Hematopoietic multipotent progenitor cell treated with erythropoietin and hydrocortisone succinate and interleukin-3 and kit ligand, for 17 days (in vitro differentiated cells): ENCODE results near the gene C1QTNF6.
"Not testable (repeated sequence)": the region's sequence is repeated elsewhere in the genome, so short reads cannot be mapped to it uniquely, and the experiment has no call there.

Experiments
- DNase-seq: peaks from one replicate; pipeline ENCODE4 v3.0.0-alpha.2; 2015; ENCODE audit warnings: low spot score

C1QTNF6 gene

DNA sequence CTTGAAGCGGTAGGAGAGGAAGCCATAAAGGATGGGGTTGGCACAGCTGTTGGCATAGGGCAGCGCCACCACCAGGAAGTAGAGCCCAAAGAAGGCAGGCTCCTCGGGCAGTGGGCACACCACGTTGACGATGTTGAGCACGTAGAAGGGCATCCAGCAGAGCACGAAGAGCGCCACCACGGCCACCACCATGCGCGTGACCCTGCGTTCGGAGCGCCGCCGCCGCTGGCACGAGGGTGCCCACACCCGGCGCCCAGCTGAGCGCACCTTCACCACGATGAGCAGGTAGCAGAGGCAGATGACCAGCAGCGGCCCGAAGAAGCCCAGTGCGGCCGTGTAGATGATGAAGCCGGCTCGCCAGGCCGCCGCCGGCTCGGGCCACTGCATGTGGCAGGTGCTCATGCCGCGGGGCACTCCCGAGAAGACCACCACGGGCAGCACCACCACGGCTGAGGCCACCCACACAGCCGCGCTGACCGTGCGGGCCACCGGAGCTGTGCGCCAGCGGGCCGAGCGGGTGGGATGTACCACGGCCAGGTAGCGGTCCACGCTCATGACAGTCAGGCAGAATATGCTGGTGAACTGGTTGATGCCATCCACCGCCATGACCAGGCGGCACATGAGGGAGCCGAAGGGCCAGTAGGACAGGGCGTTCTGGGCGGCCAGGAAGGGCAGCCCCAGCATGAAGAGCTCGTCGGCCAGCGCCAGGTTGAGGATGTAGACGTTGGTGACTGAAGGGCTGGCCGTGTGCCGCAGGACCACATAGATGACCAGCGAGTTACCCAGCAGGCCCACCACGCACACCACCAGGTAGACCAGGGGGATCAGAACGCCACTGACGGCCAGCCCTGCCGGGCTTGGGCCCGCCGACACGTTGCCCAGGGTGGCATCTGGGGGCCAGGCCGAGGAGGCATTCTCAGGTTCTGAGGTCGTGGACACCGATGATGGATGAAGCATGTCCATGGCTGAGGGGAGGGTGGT is 19.1 kb upstream of the C1QTNF6 start:
- no peak for DNase-seq

DNA sequence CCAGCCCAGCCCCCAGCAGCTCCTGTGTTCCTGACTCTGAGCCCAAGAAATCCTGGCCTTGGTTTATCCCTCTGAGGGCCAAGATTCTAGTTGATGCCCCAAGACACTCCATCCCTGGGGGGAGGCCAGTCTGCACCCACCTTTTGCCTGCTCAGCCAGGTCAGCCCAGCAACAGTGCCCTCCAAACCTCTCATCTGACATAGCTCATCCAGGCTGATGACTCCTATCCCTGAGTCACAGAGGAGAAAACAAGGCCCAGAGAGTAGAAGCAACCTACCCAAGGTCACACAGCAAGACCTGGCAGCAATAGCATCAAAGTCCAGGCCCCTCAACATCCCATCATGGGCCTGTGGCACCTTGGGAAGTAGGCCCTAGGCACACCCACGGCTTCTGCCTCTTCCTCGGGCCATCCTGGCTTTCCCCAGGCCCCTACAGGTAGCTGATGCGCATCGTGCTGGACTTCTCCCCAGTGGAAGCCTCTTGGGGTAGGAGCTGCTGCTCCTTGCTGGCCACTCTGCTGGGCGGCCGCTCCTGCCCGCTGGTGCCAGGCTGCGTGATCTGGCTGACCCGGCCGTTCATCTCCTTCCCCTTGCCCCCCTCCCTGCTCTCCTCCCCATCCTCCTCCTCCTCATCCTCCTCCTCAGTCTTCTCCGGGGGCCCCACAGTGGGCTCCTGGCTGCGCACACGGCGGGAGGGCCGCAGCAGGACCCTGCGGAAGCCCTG is 18.2 kb upstream of the C1QTNF6 start:
- DNase-seq = no peak

- no peak for DNase-seq
Measured at GRCh38 chr22:37205046-37205445, 17.0 kb upstream of the C1QTNF6 start.

DNA sequence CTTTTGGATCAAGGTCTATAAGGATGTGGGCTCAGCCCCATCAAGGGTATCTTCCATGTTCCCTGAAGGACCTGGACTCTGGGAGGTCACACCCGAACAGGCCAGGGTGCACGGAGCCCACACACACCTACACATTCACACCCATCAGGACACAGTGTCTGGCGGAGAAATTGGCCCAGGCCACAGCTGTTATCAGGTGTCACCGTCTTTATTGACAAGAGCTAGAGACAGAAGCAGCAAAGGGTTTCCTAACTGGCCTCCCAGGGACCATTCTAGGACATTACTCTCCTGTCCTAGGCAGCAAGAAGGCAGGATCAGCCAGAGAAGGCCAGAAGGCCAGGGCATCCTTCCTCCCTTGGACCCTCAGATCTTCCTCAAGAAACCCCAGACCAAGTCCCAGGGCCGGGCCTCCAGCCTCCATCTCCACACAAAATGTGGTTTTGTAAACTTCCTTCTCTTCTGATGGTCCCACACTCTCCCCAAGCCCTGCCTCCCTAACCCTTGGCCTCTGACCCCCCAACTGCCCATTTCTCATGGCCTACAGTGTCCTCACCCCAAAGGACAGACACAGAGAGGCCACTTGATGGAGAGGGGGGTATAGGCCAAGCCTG is 16.1 kb upstream of the C1QTNF6 start:
- DNase-seq = no peak

- no peak for DNase-seq
Measured at GRCh38 chr22:37203354-37204044, 15.5 kb upstream of the C1QTNF6 start.

DNA sequence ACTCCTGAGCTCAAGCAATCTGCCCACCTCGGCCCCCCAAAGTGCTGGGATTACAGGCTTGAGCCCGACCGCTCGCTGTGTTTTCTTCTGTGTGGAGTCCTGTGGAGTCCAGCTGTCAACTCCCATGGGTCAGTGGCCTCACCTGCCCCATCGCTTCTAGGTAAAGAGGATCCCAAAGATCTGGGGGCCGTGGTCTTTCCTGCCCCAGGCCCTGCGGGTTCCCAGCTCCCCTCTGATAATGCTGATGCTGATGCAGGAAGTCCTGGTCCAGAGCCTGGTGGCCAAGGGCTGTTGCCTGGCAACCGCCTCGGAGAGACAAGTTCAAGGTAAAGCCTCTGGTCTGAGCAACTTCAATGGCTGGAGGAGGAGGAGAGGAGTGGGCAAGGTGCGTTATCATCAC is 14.7 kb upstream of the C1QTNF6 start:
- no peak for DNase-seq

DNA sequence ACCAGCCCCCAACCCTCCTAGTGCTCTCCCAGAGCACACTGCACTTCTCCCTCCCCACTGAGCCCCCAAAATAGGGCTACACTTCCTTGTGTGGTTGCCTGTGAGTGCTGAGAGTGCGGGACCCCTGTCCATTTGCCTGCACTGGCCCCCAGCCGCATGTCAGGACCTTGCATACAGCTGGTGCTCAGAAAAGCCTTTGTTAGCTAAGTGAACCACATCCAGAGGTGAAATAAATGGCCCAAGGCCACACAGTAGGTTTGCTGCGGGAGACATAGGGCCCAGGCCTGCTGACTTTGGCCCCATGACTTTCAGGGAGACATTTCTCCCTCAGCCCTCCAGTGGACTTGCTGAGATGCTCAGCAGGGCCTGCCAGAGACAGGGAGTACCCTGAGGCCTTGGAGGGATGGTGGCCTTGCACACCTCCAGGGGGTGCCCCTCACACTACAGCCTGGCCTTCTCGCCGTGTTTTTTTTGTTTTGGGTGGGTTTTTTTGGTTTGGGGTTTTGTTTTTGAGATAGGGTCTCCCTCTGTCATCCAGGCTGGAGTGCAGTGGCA is 14.0 kb upstream of the C1QTNF6 start:
- no peak for DNase-seq

DNA sequence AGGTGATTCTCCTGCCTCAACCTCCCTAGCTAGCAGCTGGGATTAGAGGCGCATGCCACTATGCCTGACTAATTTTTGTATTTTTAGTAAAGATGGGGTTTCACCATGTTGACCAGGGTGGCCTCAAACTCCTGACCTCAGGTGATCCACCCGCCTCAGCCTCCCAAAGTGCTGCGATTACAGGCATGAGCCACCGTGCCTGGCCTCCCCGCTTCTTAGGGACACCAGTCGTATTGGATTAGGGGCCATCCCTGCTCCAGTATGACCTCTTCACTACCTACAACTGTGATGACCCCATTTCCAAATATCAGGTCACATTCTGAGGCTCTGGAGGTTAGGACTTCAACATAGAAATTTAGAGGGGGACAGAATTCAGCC is 13.4 kb upstream of the C1QTNF6 start:
- DNase-seq = not testable (repeated sequence)

- no peak for DNase-seq
Measured at GRCh38 chr22:37199760-37200108, 11.7 kb upstream of the C1QTNF6 start.

DNA sequence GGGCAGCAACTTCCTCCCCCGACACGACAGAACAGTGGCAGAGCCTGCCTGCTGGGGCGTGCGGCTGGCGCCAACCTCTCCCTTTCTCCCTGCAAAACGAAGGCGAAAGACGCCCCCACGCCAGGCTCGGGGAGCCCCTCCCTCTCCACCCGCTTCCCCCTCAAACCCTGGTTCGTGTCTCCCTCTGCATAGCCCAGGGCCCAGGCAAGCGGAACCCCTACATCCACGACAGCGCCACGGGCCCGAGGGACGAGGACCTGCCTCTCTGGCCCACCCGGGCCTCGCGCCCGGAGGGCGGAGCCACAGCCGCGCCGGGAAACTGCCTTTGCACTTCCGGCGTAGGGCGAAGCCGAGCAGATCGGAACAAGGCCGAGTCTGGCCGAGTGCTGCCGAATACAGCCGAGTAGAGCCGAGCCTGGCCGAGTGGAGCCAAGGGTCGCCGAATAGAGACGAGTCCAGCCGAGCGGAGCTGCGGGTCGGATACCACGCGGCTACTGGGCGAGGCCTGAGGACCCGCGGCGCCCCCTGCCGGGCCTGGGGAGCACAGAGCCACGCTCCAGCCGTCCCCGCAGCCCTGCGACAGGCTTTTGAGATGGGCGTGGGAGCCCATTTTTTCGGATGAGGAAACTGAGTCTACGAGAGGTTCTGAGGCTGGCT is 11.2 kb upstream of the C1QTNF6 start:
- DNase-seq = peak; percentile 90

DNA sequence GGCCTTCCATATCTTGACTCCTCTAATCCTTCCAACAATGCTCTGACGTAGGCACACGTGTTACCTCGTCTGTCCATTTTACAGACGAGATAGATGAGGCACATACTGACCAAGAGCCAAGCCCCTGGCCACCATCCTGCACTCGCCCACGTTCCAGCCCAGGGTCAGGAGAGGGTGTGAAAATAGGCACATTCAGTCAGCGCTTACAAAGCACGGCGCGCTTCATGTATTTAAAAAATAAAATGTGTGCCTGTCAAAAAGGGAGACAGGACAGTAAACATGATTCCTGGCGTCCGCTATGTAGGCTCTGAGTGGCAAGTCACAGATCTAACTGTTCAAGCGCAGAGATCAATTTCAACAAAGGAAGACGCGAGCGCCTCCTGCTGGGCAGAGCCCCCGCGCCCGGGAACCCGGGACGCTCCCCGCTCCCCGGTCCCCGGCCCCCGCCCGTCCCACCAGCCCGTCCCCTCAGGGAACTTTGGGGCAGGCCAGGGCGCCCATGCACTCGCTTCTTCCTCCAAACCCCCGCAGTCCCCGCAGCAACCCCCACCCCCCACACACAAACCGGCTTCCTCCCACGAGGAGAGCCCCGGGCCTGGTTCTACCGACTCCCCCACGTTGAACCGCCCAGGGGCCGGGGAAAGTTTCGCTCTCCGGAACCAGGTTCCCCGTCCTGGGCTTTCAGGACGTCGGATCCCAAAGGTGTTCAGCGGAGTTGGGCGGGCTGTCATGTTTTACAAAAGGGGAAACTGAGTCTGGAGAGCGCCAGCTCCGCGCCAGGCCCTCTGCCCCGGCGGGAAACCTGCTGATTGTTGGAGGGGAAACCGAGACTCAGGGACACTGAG is 10.4 kb upstream of the C1QTNF6 start:
- peak; percentile 76 for DNase-seq

- DNase-seq = no peak
Measured at GRCh38 chr22:37197451-37198257, 9.6 kb upstream of the C1QTNF6 start.

- DNase-seq = no peak
Measured at GRCh38 chr22:37196539-37197450, 8.7 kb upstream of the C1QTNF6 start.

- no peak for DNase-seq
Measured at GRCh38 chr22:37195921-37196320, 7.9 kb upstream of the C1QTNF6 start.

DNA sequence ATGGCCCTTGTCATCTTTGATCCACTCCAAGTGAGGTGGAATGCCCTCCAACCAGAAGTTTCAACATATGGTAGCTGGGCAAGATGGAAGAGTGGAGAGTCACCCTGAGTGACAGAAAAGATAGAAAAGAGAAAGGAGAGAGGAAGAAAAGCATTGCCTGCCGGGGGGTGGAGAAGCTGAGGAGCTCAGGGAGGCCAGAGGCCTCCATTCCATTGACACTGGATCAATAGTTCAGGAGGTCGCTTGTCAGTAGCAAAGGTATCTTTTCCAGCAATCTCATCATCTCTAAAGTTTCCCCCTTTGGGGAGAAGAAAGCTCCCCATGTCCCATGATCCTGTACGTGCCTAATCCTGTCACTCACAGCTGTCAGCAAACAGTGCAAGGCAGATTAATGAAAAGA is 6.7 kb upstream of the C1QTNF6 start:
- no peak for DNase-seq

DNA sequence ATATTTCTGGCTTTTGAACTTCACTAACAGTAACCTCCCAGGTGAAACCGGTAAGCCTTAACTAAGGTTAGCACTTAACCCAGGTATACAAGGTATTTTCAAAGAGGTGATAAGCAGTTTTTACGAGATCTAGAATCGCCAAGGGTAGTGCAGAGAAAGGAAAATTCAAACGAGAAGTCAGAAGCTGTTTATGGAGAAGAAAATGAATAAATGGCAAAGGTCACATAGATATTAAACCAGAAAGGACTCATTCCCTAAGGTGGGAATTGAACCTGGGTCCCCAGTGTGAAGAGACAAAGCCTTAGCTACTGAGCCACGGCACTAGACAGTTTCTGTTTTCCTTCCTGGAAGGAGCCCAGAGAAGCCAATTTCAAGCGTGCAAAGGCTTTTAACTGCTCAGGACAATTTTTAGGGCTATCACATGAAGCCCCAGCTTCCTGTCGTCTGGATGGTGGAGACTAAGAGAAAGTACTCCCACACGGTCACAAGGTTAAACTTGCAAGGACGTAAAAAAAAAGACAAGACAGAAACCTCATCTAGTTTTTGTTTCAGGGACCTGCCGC is 5.7 kb upstream of the C1QTNF6 start:
- DNase-seq = no peak

- no peak for DNase-seq
Measured at GRCh38 chr22:37192741-37193140, 4.7 kb upstream of the C1QTNF6 start.

GRCh38 chr22:37192204-37192603 is 4.2 kb upstream of the C1QTNF6 start:
- no peak for DNase-seq
